Measurements from ENCODE around the gene KLK7. TPM values are rescaled to one million over a fixed set of nuclear protein-coding genes. Genes with fewer than 3 reads are reported as not detected.

The KLK7 gene
- total and polyA plus RNA-seq, 10 of the 15 experiments (the other 5 are each of a cell fraction or from before 2014, with no cell fraction given), result not detected

DNA sequence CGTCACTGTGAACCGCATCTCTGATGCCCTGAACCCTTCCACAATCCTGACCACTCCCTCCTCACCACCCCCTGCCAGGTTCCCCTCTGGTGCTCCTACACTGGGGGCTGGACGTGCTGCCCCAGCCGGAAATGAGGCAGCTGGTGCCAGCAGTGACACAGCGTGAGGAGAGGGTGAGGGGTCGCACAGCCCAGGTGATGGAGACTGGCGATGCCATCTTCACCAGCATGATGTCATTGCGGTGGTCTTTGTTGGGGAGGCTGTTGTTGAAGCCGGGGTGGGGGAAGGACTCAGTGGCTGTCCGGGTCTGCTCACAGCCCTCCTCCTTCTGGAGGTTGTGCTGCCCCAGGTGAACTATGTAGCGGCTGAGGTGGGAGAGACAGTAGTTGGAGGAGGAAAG lies 40.2 kb upstream of the KLK7 start:
- Histone ChIP-seq H3K4me1 (ENCODE audit: control insufficient read depth, insufficient read depth, low read length) (no peaks in the 10 kb centered on the region), H3K27me3 (replicated peaks in 1 of 2; ENCODE audit: control insufficient read depth in 2 of 2, insufficient read depth in 2 of 2, low read length in 1 of 2) (no peaks in the 10 kb centered on the region; a peak in 3 of 4 replicates), H3K9ac (ENCODE audit: control insufficient read depth, insufficient read depth, low read length) (no peak overlapping the region), H3K36me3 (ENCODE audit: control insufficient read depth in 2 of 2, insufficient read depth in 2 of 2, low read length in 1 of 2) (no peaks in the 10 kb centered on the region), H4K20me1 (ENCODE audit: control insufficient read depth, insufficient read depth) (no peaks in the 10 kb centered on the region), H3K4me2 (ENCODE audit: control insufficient read depth, insufficient read depth) (no peak overlapping the region), H2AFZ (ENCODE audit: control insufficient read depth, low read depth, low read length) (no peak overlapping the region), H3K4me3 (no peak overlapping the region), H3K79me2 (ENCODE audit: control insufficient read depth, insufficient read depth, low read length) (no peaks in the 10 kb centered on the region), H3K9me3 (replicated peaks; ENCODE audit: control insufficient read depth, insufficient read depth, low read length) (no peaks in the 10 kb centered on the region), H3K27ac (ENCODE audit: control insufficient read depth, insufficient read depth) (no peak overlapping the region)
- ChIA-PET RAD21 (ENCODE audit: unreplicated experiment) (no interaction called here), CTCF (no interaction called here), POLR2A (no interaction called here), SMC1A (ENCODE audit: uncharacterized antibody, unreplicated experiment) (no interaction called here)
- intact Hi-C loops (cut with micrococcal nuclease; ENCODE audit: unreplicated experiment) (no loop called here), in situ Hi-C loops (cut with MboI) (no loop called here)
- WGBS (ENCODE audit: insufficient coverage, insufficient replicate concordance, low lambda C conversion rate, missing lambda C conversion rate), result 37% methylated on average over 11 of the region's 11 CpGs
- DNase-seq (ENCODE audit: low read depth, low spot score) (no peak), FAIRE-seq (no peak), ATAC-seq (no peak)
- TF ChIP-seq SPI1 (IDR thresholded peaks at IDR 0.05; ENCODE audit: borderline replicate concordance, insufficient read depth, low read depth, low read length), result no peak
- no peak for TF ChIP-seq ZZZ3 (IDR thresholded peaks at IDR 0.05; ENCODE audit: control insufficient read depth, insufficient read length, low read depth)
- TF ChIP-seq, protein P1, sequence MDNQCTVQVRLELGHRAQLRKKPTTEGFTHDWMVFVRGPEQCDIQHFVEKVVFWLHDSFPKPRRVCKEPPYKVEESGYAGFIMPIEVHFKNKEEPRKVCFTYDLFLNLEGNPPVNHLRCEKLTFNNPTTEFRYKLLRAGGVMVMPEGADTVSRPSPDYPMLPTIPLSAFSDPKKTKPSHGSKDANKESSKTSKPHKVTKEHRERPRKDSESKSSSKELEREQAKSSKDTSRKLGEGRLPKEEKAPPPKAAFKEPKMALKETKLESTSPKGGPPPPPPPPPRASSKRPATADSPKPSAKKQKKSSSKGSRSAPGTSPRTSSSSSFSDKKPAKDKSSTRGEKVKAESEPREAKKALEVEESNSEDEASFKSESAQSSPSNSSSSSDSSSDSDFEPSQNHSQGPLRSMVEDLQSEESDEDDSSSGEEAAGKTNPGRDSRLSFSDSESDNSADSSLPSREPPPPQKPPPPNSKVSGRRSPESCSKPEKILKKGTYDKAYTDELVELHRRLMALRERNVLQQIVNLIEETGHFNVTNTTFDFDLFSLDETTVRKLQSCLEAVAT (IDR thresholded peaks at IDR 0.05), result no peak
- no peak for TF ChIP-seq STAT1 (conservative IDR thresholded peaks at IDR 0.05)
- TF ChIP-seq SP1 (IDR thresholded peaks at IDR 0.05; ENCODE audit: low read depth, low read length), result no peak
- no peak for TF ChIP-seq NBN (IDR thresholded peaks at IDR 0.05)
- TF ChIP-seq RCOR1 (conservative IDR thresholded peaks at IDR 0.05; ENCODE audit: low read depth, low read length), result no peak
- no peak for TF ChIP-seq SREBF2 (IDR thresholded peaks at IDR 0.05; ENCODE audit: low read length)
- no peak for TF ChIP-seq POLR2A (IDR thresholded peaks at IDR 0.05; ENCODE audit: low read depth, low read length)
- TF ChIP-seq WRNIP1 (IDR thresholded peaks at IDR 0.05; ENCODE audit: borderline replicate concordance, low read depth, low read length), result no peak
- TF ChIP-seq GATAD2B (conservative IDR thresholded peaks at IDR 0.05; ENCODE audit: low read depth), result no peak
- no peak for TF ChIP-seq CBX3 (IDR thresholded peaks at IDR 0.05; ENCODE audit: borderline replicate concordance, low read depth)
- TF ChIP-seq, protein P2, sequence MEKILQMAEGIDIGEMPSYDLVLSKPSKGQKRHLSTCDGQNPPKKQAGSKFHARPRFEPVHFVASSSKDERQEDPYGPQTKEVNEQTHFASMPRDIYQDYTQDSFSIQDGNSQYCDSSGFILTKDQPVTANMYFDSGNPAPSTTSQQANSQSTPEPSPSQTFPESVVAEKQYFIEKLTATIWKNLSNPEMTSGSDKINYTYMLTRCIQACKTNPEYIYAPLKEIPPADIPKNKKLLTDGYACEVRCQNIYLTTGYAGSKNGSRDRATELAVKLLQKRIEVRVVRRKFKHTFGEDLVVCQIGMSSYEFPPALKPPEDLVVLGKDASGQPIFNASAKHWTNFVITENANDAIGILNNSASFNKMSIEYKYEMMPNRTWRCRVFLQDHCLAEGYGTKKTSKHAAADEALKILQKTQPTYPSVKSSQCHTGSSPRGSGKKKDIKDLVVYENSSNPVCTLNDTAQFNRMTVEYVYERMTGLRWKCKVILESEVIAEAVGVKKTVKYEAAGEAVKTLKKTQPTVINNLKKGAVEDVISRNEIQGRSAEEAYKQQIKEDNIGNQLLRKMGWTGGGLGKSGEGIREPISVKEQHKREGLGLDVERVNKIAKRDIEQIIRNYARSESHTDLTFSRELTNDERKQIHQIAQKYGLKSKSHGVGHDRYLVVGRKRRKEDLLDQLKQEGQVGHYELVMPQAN (conservative IDR thresholded peaks at IDR 0.05), result no peak
- no peak for TF ChIP-seq CBX5 (IDR thresholded peaks at IDR 0.05; ENCODE audit: low read depth)
- no peak for TF ChIP-seq PAX8 (IDR thresholded peaks at IDR 0.05)
- no peak for TF ChIP-seq LARP7 (IDR thresholded peaks at IDR 0.05)
- TF ChIP-seq NR2C2 (IDR thresholded peaks at IDR 0.05; ENCODE audit: borderline replicate concordance, control insufficient read depth, insufficient read length, low read depth), result no peak
- no peak for TF ChIP-seq RFX5 (IDR thresholded peaks at IDR 0.05; ENCODE audit: low read depth, low read length)
- no peak for TF ChIP-seq RB1 (IDR thresholded peaks at IDR 0.05; ENCODE audit: borderline replicate concordance)
- TF ChIP-seq, protein P3, sequence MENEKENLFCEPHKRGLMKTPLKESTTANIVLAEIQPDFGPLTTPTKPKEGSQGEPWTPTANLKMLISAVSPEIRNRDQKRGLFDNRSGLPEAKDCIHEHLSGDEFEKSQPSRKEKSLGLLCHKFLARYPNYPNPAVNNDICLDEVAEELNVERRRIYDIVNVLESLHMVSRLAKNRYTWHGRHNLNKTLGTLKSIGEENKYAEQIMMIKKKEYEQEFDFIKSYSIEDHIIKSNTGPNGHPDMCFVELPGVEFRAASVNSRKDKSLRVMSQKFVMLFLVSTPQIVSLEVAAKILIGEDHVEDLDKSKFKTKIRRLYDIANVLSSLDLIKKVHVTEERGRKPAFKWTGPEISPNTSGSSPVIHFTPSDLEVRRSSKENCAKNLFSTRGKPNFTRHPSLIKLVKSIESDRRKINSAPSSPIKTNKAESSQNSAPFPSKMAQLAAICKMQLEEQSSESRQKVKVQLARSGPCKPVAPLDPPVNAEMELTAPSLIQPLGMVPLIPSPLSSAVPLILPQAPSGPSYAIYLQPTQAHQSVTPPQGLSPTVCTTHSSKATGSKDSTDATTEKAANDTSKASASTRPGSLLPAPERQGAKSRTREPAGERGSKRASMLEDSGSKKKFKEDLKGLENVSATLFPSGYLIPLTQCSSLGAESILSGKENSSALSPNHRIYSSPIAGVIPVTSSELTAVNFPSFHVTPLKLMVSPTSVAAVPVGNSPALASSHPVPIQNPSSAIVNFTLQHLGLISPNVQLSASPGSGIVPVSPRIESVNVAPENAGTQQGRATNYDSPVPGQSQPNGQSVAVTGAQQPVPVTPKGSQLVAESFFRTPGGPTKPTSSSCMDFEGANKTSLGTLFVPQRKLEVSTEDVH (IDR thresholded peaks at IDR 0.05; ENCODE audit: low read depth, partially characterized antibody), result no peak
- no TSS peak for BruUV-seq (replicated peaks)
